ENCODE results near the gene VCL.
"Not testable (repeated sequence)": the region's sequence is repeated elsewhere in the genome, so short reads cannot be mapped to it uniquely, and the experiment has no call there.

DNA sequence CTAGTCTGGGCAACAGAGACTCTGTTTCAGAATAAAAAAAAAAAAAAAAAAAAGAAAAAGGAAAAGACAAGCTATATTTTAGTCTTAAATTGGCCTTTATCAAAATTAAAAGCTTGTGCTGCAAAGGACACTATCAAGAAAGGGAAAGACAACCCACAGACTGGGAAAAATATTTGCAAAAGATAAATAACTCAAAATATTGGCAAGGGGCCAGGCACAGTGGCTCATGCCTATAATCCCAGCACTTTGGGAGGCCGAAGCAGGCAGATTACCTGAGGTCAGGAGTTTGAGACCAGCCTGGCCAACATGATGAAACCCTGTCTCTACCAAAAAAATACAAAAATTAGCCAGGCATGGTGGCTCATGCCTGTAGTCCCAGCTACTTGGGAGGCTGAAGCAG, 34.3 kb downstream of the VCL start:
- TF ChIP-seq, protein P1, sequence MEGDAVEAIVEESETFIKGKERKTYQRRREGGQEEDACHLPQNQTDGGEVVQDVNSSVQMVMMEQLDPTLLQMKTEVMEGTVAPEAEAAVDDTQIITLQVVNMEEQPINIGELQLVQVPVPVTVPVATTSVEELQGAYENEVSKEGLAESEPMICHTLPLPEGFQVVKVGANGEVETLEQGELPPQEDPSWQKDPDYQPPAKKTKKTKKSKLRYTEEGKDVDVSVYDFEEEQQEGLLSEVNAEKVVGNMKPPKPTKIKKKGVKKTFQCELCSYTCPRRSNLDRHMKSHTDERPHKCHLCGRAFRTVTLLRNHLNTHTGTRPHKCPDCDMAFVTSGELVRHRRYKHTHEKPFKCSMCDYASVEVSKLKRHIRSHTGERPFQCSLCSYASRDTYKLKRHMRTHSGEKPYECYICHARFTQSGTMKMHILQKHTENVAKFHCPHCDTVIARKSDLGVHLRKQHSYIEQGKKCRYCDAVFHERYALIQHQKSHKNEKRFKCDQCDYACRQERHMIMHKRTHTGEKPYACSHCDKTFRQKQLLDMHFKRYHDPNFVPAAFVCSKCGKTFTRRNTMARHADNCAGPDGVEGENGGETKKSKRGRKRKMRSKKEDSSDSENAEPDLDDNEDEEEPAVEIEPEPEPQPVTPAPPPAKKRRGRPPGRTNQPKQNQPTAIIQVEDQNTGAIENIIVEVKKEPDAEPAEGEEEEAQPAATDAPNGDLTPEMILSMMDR (IDR thresholded peaks at IDR 0.05; ENCODE audit: insufficient read depth, low read length), result not testable (repeated sequence)
- TF ChIP-seq, protein P2, sequence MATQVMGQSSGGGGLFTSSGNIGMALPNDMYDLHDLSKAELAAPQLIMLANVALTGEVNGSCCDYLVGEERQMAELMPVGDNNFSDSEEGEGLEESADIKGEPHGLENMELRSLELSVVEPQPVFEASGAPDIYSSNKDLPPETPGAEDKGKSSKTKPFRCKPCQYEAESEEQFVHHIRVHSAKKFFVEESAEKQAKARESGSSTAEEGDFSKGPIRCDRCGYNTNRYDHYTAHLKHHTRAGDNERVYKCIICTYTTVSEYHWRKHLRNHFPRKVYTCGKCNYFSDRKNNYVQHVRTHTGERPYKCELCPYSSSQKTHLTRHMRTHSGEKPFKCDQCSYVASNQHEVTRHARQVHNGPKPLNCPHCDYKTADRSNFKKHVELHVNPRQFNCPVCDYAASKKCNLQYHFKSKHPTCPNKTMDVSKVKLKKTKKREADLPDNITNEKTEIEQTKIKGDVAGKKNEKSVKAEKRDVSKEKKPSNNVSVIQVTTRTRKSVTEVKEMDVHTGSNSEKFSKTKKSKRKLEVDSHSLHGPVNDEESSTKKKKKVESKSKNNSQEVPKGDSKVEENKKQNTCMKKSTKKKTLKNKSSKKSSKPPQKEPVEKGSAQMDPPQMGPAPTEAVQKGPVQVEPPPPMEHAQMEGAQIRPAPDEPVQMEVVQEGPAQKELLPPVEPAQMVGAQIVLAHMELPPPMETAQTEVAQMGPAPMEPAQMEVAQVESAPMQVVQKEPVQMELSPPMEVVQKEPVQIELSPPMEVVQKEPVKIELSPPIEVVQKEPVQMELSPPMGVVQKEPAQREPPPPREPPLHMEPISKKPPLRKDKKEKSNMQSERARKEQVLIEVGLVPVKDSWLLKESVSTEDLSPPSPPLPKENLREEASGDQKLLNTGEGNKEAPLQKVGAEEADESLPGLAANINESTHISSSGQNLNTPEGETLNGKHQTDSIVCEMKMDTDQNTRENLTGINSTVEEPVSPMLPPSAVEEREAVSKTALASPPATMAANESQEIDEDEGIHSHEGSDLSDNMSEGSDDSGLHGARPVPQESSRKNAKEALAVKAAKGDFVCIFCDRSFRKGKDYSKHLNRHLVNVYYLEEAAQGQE (IDR thresholded peaks at IDR 0.05; ENCODE audit: insufficient replicate concordance, low read depth), result not testable (repeated sequence)
- not testable (repeated sequence) for TF ChIP-seq POLR2AphosphoS5 (IDR thresholded peaks at IDR 0.05; ENCODE audit: low read depth); SPI1 (IDR thresholded peaks at IDR 0.05; ENCODE audit: borderline replicate concordance, low read depth); GABPA (IDR thresholded peaks at IDR 0.05; ENCODE audit: low read depth)

Measured in HL-60 (cell line).